ENCODE measurements around the gene FOXP1.

Gene FOXP1

GRCh38 chr3:71579326-71579934 is 4.1 kb downstream of the FOXP1 start:
- TF ChIP-seq CSRNP3 (CRISPR knock-in tag; IDR thresholded peaks at IDR 0.05) (no peak), ARNTL (CRISPR knock-in tag; IDR thresholded peaks at IDR 0.05; ENCODE audit: borderline replicate concordance, low read depth) (no peak), BACH2 (CRISPR knock-in tag; IDR thresholded peaks at IDR 0.05; ENCODE audit: borderline replicate concordance) (no peak)
- no peak for ATAC-seq

- TF ChIP-seq ARNTL (CRISPR knock-in tag; IDR thresholded peaks at IDR 0.05; ENCODE audit: borderline replicate concordance, low read depth): no peak
- TF ChIP-seq ZNF8 (CRISPR knock-in tag; IDR thresholded peaks at IDR 0.05): no peak
- no peak for TF ChIP-seq CSRNP3 (CRISPR knock-in tag; IDR thresholded peaks at IDR 0.05)
- no peak for TF ChIP-seq ZNF565 (CRISPR knock-in tag; conservative IDR thresholded peaks at IDR 0.05; ENCODE audit: low read depth)
- no peak for TF ChIP-seq RARB (CRISPR knock-in tag; IDR thresholded peaks at IDR 0.05)
- TF ChIP-seq, protein P1, sequence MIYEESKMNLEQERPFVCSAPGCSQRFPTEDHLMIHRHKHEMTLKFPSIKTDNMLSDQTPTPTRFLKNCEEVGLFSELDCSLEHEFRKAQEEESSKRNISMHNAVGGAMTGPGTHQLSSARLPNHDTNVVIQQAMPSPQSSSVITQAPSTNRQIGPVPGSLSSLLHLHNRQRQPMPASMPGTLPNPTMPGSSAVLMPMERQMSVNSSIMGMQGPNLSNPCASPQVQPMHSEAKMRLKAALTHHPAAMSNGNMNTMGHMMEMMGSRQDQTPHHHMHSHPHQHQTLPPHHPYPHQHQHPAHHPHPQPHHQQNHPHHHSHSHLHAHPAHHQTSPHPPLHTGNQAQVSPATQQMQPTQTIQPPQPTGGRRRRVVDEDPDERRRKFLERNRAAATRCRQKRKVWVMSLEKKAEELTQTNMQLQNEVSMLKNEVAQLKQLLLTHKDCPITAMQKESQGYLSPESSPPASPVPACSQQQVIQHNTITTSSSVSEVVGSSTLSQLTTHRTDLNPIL (CRISPR knock-in tag; IDR thresholded peaks at IDR 0.05; ENCODE audit: low read depth): no peak
- TF ChIP-seq, protein P2, sequence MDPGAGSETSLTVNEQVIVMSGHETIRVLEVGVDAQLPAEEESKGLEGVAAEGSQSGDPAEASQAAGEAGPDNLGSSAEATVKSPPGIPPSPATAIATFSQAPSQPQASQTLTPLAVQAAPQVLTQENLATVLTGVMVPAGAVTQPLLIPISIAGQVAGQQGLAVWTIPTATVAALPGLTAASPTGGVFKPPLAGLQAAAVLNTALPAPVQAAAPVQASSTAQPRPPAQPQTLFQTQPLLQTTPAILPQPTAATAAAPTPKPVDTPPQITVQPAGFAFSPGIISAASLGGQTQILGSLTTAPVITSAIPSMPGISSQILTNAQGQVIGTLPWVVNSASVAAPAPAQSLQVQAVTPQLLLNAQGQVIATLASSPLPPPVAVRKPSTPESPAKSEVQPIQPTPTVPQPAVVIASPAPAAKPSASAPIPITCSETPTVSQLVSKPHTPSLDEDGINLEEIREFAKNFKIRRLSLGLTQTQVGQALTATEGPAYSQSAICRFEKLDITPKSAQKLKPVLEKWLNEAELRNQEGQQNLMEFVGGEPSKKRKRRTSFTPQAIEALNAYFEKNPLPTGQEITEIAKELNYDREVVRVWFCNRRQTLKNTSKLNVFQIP (CRISPR knock-in tag; IDR thresholded peaks at IDR 0.05; ENCODE audit: borderline replicate concordance, low read depth): no peak
- TF ChIP-seq ZFP3 (CRISPR knock-in tag; IDR thresholded peaks at IDR 0.05): no peak
- TF ChIP-seq ZC3H10 (CRISPR knock-in tag; IDR thresholded peaks at IDR 0.05): no peak
- TF ChIP-seq SNAI2 (CRISPR knock-in tag; IDR thresholded peaks at IDR 0.05): no peak
- no peak for TF ChIP-seq TOX (CRISPR knock-in tag; IDR thresholded peaks at IDR 0.05; ENCODE audit: borderline replicate concordance)
- TF ChIP-seq OSR1 (CRISPR knock-in tag; IDR thresholded peaks at IDR 0.05): no peak
- no peak for ATAC-seq
Measured at GRCh38 chr3:71578054-71578751, 5.3 kb downstream of the FOXP1 start.

DNA sequence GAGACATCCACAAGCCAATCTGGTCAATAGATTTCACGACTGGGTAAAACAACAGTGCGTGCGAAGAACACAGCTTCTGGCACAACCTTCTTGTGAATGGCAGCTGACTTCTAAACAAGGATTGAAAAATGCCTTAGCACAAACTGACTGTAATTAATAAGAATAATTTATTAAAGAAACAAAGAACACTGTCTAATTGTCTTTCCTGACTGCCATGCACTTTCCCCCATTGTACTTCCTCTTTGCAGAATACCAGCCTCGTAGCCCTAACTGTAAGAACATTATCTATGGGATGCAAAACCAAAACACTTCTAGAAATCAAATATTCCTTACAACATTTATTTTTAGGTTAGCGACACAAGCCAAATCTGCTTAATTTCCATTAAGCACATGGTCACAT is 6.5 kb downstream of the FOXP1 start:
- ATAC-seq: no peak
- no peak for TF ChIP-seq SNAI2 (CRISPR knock-in tag; IDR thresholded peaks at IDR 0.05)
- TF ChIP-seq CSRNP3 (CRISPR knock-in tag; IDR thresholded peaks at IDR 0.05): no peak
- no peak for TF ChIP-seq ARNTL (CRISPR knock-in tag; IDR thresholded peaks at IDR 0.05; ENCODE audit: borderline replicate concordance, low read depth)
- no peak for TF ChIP-seq ISL1 (CRISPR knock-in tag; IDR thresholded peaks at IDR 0.05)
- no peak for TF ChIP-seq OSR1 (CRISPR knock-in tag; IDR thresholded peaks at IDR 0.05)
- no peak for TF ChIP-seq RARB (CRISPR knock-in tag; IDR thresholded peaks at IDR 0.05)
- no peak for TF ChIP-seq TCF4 (CRISPR knock-in tag; IDR thresholded peaks at IDR 0.05; ENCODE audit: borderline replicate concordance)
- TF ChIP-seq, protein P3, sequence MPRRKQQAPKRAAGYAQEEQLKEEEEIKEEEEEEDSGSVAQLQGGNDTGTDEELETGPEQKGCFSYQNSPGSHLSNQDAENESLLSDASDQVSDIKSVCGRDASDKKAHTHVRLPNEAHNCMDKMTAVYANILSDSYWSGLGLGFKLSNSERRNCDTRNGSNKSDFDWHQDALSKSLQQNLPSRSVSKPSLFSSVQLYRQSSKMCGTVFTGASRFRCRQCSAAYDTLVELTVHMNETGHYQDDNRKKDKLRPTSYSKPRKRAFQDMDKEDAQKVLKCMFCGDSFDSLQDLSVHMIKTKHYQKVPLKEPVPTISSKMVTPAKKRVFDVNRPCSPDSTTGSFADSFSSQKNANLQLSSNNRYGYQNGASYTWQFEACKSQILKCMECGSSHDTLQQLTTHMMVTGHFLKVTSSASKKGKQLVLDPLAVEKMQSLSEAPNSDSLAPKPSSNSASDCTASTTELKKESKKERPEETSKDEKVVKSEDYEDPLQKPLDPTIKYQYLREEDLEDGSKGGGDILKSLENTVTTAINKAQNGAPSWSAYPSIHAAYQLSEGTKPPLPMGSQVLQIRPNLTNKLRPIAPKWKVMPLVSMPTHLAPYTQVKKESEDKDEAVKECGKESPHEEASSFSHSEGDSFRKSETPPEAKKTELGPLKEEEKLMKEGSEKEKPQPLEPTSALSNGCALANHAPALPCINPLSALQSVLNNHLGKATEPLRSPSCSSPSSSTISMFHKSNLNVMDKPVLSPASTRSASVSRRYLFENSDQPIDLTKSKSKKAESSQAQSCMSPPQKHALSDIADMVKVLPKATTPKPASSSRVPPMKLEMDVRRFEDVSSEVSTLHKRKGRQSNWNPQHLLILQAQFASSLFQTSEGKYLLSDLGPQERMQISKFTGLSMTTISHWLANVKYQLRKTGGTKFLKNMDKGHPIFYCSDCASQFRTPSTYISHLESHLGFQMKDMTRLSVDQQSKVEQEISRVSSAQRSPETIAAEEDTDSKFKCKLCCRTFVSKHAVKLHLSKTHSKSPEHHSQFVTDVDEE (CRISPR knock-in tag; IDR thresholded peaks at IDR 0.05): no peak
- no peak for TF ChIP-seq ZFP30 (CRISPR knock-in tag; IDR thresholded peaks at IDR 0.05)
- TF ChIP-seq ZNF8 (CRISPR knock-in tag; IDR thresholded peaks at IDR 0.05): no peak
- no peak for TF ChIP-seq ESRRG (CRISPR knock-in tag; IDR thresholded peaks at IDR 0.05)
- no peak for TF ChIP-seq PPARA (CRISPR knock-in tag; IDR thresholded peaks at IDR 0.05; ENCODE audit: borderline replicate concordance)
- no peak for TF ChIP-seq GLIS3 (CRISPR knock-in tag; IDR thresholded peaks at IDR 0.05)
- no peak for TF ChIP-seq CSDC2 (CRISPR knock-in tag; IDR thresholded peaks at IDR 0.05)
- TF ChIP-seq ZNF70 (CRISPR knock-in tag; IDR thresholded peaks at IDR 0.05): no peak
- TF ChIP-seq TOX (CRISPR knock-in tag; IDR thresholded peaks at IDR 0.05; ENCODE audit: borderline replicate concordance): no peak
- no peak for TF ChIP-seq BACH2 (CRISPR knock-in tag; IDR thresholded peaks at IDR 0.05; ENCODE audit: borderline replicate concordance)
- TF ChIP-seq, protein P2 (CRISPR knock-in tag; IDR thresholded peaks at IDR 0.05; ENCODE audit: borderline replicate concordance, low read depth): no peak
- TF ChIP-seq ZNF565 (CRISPR knock-in tag; conservative IDR thresholded peaks at IDR 0.05; ENCODE audit: low read depth): no peak

Data from SK-N-SH treated with all-trans-retinoic acid at 6 μM for 48 hours (cell line).